ENCODE results near the gene EN2.

Gene EN2

GRCh38 chr7:155458111-155458877, at the start of gene EN2:
EN2 (plus strand) TSS chr7:155458129; CDS start chr7:155458378, 249 bp downstream.
- Histone ChIP-seq H3K36me3 (ENCODE audit: control insufficient read depth, insufficient read depth, low read length, severe bottlenecking) (no peaks in the 10 kb centered on the region), H3K9me3 (ENCODE audit: control insufficient read depth, low read length) (no peaks in the 10 kb centered on the region), H3K4me3 (ENCODE audit: low read length) (peak within 1 kb of the TSS; percentile 65), H3K9ac (ENCODE audit: low read length) (no peak within 1 kb of the TSS), H3K4me1 (ENCODE audit: control insufficient read depth, insufficient read depth, low read length) (peaks cover 4% of the 10 kb centered on the region), H3K27me3 (replicated peaks; ENCODE audit: control insufficient read depth, insufficient read depth, low read length) (peaks cover 68% of the 10 kb centered on the region)
- no peak for DNase-seq (ENCODE audit: low read depth)

GRCh38 chr7:155408651-155409586, 49.0 kb upstream of the EN2 start:
- Histone ChIP-seq H3K27me3 (replicated peaks; ENCODE audit: control insufficient read depth, insufficient read depth, low read length) (peaks cover 43% of the 10 kb centered on the region), H3K4me1 (ENCODE audit: control insufficient read depth, insufficient read depth, low read length) (no peaks in the 10 kb centered on the region), H3K36me3 (ENCODE audit: control insufficient read depth, insufficient read depth, low read length, severe bottlenecking) (no peaks in the 10 kb centered on the region), H3K4me3 (ENCODE audit: low read length) (no peak overlapping the region), H3K9me3 (ENCODE audit: control insufficient read depth, low read length) (no peaks in the 10 kb centered on the region), H3K9ac (ENCODE audit: low read length) (no peak overlapping the region)
- DNase-seq (ENCODE audit: low read depth) = no peak

GRCh38 chr7:155409980-155410379, 47.9 kb upstream of the EN2 start:
- Histone ChIP-seq H3K4me3 (ENCODE audit: low read length) (no peak overlapping the region), H3K36me3 (ENCODE audit: control insufficient read depth, insufficient read depth, low read length, severe bottlenecking) (no peaks in the 10 kb centered on the region)

GRCh38 chr7:155410431-155410830, 47.5 kb upstream of the EN2 start:
- Histone ChIP-seq H3K36me3 (ENCODE audit: control insufficient read depth, insufficient read depth, low read length, severe bottlenecking) (no peaks in the 10 kb centered on the region), H3K9me3 (ENCODE audit: control insufficient read depth, low read length) (no peaks in the 10 kb centered on the region), H3K4me1 (ENCODE audit: control insufficient read depth, insufficient read depth, low read length) (no peaks in the 10 kb centered on the region), H3K9ac (ENCODE audit: low read length) (no peak overlapping the region), H3K4me3 (ENCODE audit: low read length) (no peak overlapping the region), H3K27me3 (replicated peaks; ENCODE audit: control insufficient read depth, insufficient read depth, low read length) (peaks cover 39% of the 10 kb centered on the region)
- DNase-seq (ENCODE audit: low read depth) = no peak

More at GRCh38 chr7:155409980-155410379, 47.9 kb upstream of the EN2 start:
- Histone ChIP-seq H3K4me1 (ENCODE audit: control insufficient read depth, insufficient read depth, low read length) (no peaks in the 10 kb centered on the region), H3K27me3 (replicated peaks; ENCODE audit: control insufficient read depth, insufficient read depth, low read length) (peaks cover 39% of the 10 kb centered on the region), H3K9ac (ENCODE audit: low read length) (no peak overlapping the region), H3K9me3 (ENCODE audit: control insufficient read depth, low read length) (no peaks in the 10 kb centered on the region)
- no peak for DNase-seq (ENCODE audit: low read depth)

GRCh38 chr7:155411718-155412415, 46.1 kb upstream of the EN2 start:
- H3K4me3 ChIP-seq (ENCODE audit: low read length) = no peak overlapping the region
- no peaks in the 10 kb centered on the region for H3K9me3 ChIP-seq (ENCODE audit: control insufficient read depth, low read length)
- H3K4me1 ChIP-seq (ENCODE audit: control insufficient read depth, insufficient read depth, low read length) = no peaks in the 10 kb centered on the region
- H3K36me3 ChIP-seq (ENCODE audit: control insufficient read depth, insufficient read depth, low read length, severe bottlenecking) = no peaks in the 10 kb centered on the region
- no peak for DNase-seq (ENCODE audit: low read depth)
- H3K9ac ChIP-seq (ENCODE audit: low read length) = no peak overlapping the region
- H3K27me3 ChIP-seq (replicated peaks; ENCODE audit: control insufficient read depth, insufficient read depth, low read length) = peaks cover 39% of the 10 kb centered on the region

GRCh38 chr7:155412416-155413253, 45.3 kb upstream of the EN2 start:
- H3K9ac ChIP-seq (ENCODE audit: low read length) = no peak overlapping the region
- no peaks in the 10 kb centered on the region for H3K36me3 ChIP-seq (ENCODE audit: control insufficient read depth, insufficient read depth, low read length, severe bottlenecking)
- no peak overlapping the region for H3K4me3 ChIP-seq (ENCODE audit: low read length)
- H3K9me3 ChIP-seq (ENCODE audit: control insufficient read depth, low read length) = no peaks in the 10 kb centered on the region
- DNase-seq (ENCODE audit: low read depth) = peak; percentile 20
- no peaks in the 10 kb centered on the region for H3K4me1 ChIP-seq (ENCODE audit: control insufficient read depth, insufficient read depth, low read length)
- peaks cover 46% of the 10 kb centered on the region for H3K27me3 ChIP-seq (replicated peaks; ENCODE audit: control insufficient read depth, insufficient read depth, low read length)

GRCh38 chr7:155414547-155415492, 43.1 kb upstream of the EN2 start:
- H3K4me3 ChIP-seq (ENCODE audit: low read length) = no peak overlapping the region
- DNase-seq (ENCODE audit: low read depth) = no peak
- H3K36me3 ChIP-seq (ENCODE audit: control insufficient read depth, insufficient read depth, low read length, severe bottlenecking) = no peaks in the 10 kb centered on the region
- H3K9ac ChIP-seq (ENCODE audit: low read length) = no peak overlapping the region
- no peaks in the 10 kb centered on the region for H3K9me3 ChIP-seq (ENCODE audit: control insufficient read depth, low read length)
- peaks cover 49% of the 10 kb centered on the region for H3K27me3 ChIP-seq (replicated peaks; ENCODE audit: control insufficient read depth, insufficient read depth, low read length)
- H3K4me1 ChIP-seq (ENCODE audit: control insufficient read depth, insufficient read depth, low read length) = no peaks in the 10 kb centered on the region

- H3K9ac ChIP-seq (ENCODE audit: low read length) = no peak overlapping the region
- no peaks in the 10 kb centered on the region for H3K36me3 ChIP-seq (ENCODE audit: control insufficient read depth, insufficient read depth, low read length, severe bottlenecking)
- H3K27me3 ChIP-seq (replicated peaks; ENCODE audit: control insufficient read depth, insufficient read depth, low read length) = peaks cover 54% of the 10 kb centered on the region
- H3K4me3 ChIP-seq (ENCODE audit: low read length) = no peak overlapping the region
- no peak for DNase-seq (ENCODE audit: low read depth)
- H3K4me1 ChIP-seq (ENCODE audit: control insufficient read depth, insufficient read depth, low read length) = no peaks in the 10 kb centered on the region
- H3K9me3 ChIP-seq (ENCODE audit: control insufficient read depth, low read length) = no peaks in the 10 kb centered on the region
Measured at GRCh38 chr7:155416646-155417380, 41.1 kb upstream of the EN2 start.

GRCh38 chr7:155418304-155418703, 39.6 kb upstream of the EN2 start:
- Histone ChIP-seq H3K36me3 (ENCODE audit: control insufficient read depth, insufficient read depth, low read length, severe bottlenecking) (no peaks in the 10 kb centered on the region), H3K9ac (ENCODE audit: low read length) (no peak overlapping the region), H3K4me1 (ENCODE audit: control insufficient read depth, insufficient read depth, low read length) (no peaks in the 10 kb centered on the region), H3K27me3 (replicated peaks; ENCODE audit: control insufficient read depth, insufficient read depth, low read length) (peaks cover 46% of the 10 kb centered on the region), H3K9me3 (ENCODE audit: control insufficient read depth, low read length) (no peaks in the 10 kb centered on the region), H3K4me3 (ENCODE audit: low read length) (no peak overlapping the region)
- no peak for DNase-seq (ENCODE audit: low read depth)

Data from adipocyte (in vitro differentiated cells).